Parathyroid adenoma (tissue), 2 donors: ENCODE measurements around the gene CACNA1I.

ENCODE experiments used
- H2AFZ ChIP-seq: fragments of 300-600 bp; sonication (generic); one replicate; pipeline ENCODE4 v1.7.0; 2017; ENCODE audit warnings: antibody characterized with exemption, mild to moderate bottlenecking
- H3K27ac ChIP-seq: fragments of 300-600 bp; sonication (generic); one replicate; pipeline ENCODE4 v1.7.0; 2017
- H3K27me3 ChIP-seq: fragments of 300-600 bp; sonication (generic); one replicate; pipeline ENCODE4 v1.7.0; 2017; ENCODE audit warnings: low read length; ENCODE audit not compliant: control insufficient read depth, insufficient read depth
- H3K36me3 ChIP-seq: fragments of 300-600 bp; sonication (generic); one replicate; pipeline ENCODE4 v1.7.0; 2017; ENCODE audit warnings: low read length; ENCODE audit not compliant: control insufficient read depth, insufficient read depth
- H3K4me1 ChIP-seq: fragments of 300-600 bp; sonication (generic); one replicate; pipeline ENCODE4 v1.7.0; 2017; ENCODE audit warnings: control low read depth
- H3K4me2 ChIP-seq: fragments of 300-600 bp; sonication (generic); one replicate; pipeline ENCODE4 v1.7.0; 2017; ENCODE audit warnings: low read length
- H3K4me3 ChIP-seq: fragments of 300-600 bp; sonication (generic); one replicate; pipeline ENCODE4 v1.7.0; 2017; ENCODE audit warnings: low read depth, low read length
- H3K79me2 ChIP-seq: fragments of 300-600 bp; sonication (generic); one replicate; pipeline ENCODE4 v1.7.0; 2017; ENCODE audit warnings: control low read depth
- H3K9ac ChIP-seq: fragments of 300-600 bp; sonication (generic); one replicate; pipeline ENCODE4 v1.7.0; 2017; ENCODE audit warnings: mild to moderate bottlenecking
- H3K9me3 ChIP-seq: fragments of 300-600 bp; sonication (generic); one replicate; pipeline ENCODE4 v1.7.0; 2017; ENCODE audit warnings: low read length; ENCODE audit not compliant: control insufficient read depth
- CTCF ChIP-seq: fragments of 300-600 bp; sonication (generic); IDR thresholded peaks from one replicate; pipeline ENCODE4 v1.7.0; 2017; ENCODE audit warnings: antibody characterized with exemption, mild to moderate bottlenecking
- donor health status: primary hyperparathyroidism.

CACNA1I gene

DNA sequence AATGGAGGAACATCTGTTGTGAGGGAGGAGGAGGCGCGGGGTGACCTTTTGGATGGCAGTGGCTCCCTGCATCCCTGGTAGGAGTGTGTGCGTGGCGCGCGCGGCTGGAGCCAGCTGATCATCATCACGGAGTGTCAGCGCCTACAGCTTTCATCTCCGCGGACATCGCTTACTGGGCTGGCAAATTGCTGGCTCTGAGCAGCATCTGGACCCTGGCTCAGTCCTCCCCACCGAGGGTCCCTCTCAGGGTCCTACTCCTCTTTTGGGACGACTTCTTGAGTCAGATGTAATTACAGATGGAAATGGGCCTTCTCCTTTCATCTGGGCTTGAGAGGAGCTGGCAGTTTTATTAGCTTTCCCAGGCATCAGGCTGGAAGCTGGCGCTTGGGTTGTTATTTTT lies 85.3 kb downstream of the CACNA1I start:
- no peak overlapping the region for H3K4me2 ChIP-seq
- no peak overlapping the region for H2AFZ ChIP-seq
- no peaks in the 10 kb centered on the region for H3K27me3 ChIP-seq
- no peaks in the 10 kb centered on the region for H3K4me1 ChIP-seq
- no peak for TF ChIP-seq CTCF
- no peaks in the 10 kb centered on the region for H3K36me3 ChIP-seq
- H3K9ac ChIP-seq, result no peak overlapping the region
- H3K79me2 ChIP-seq, result no peaks in the 10 kb centered on the region
- H3K4me3 ChIP-seq, result no peak overlapping the region
- no peaks in the 10 kb centered on the region for H3K9me3 ChIP-seq
- H3K27ac ChIP-seq, result no peak overlapping the region

DNA sequence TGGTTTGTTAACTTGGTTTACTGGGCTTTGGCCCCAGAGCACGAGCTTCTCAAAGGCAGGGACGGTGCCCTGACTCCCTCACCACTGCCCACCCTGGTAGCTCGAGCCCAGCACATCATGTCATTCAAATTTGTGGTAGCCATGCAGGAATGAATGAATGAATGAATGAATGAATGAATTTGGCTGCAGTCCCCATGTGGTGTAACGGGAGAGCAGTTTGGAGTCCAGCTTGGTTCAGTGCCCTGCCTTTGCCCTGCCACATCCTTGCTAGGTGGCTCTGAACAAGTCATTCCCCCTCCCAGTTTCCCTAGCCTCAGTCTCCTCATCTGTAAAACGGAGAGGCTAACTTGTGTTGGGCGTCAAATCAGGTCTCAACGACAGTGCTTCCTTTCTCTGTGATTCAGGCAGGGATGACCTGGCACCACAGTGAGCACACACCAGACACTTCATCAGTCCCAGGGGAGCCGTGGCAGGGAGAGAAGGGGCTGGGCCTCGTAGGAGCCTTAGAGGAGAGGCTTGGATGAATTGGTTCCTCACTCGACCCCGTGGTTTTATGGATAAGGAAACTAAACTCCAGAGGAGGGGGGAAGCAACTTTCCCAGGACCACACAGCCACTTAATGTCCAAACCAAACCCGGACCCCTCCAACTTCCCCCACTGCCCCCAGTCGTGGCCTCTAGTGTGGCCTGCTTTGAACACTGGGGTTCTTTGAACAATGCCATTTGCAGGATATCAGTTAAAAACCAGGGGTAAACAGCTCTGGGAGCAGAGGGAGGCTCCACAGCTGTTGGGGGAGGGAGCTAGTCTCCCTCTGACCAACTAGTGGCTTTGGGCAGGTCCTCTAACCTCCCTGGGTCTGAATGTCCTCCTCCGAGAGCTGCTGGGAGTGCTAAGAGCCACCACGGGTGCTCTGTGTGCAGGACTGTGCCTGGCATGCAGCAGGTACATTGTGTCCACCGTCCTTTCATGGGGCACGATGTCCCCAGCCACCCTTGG lies 86.2 kb downstream of the CACNA1I start:
- H3K27me3 ChIP-seq, result peaks cover 1% of the 10 kb centered on the region
- H3K9me3 ChIP-seq, result no peaks in the 10 kb centered on the region
- no peak overlapping the region for H3K4me2 ChIP-seq
- H3K4me3 ChIP-seq, result no peak overlapping the region
- H3K79me2 ChIP-seq, result no peaks in the 10 kb centered on the region
- H2AFZ ChIP-seq, result no peak overlapping the region
- no peak overlapping the region for H3K9ac ChIP-seq
- H3K27ac ChIP-seq, result no peak overlapping the region
- H3K4me1 ChIP-seq, result no peaks in the 10 kb centered on the region
- no peak for TF ChIP-seq CTCF
- H3K36me3 ChIP-seq, result no peaks in the 10 kb centered on the region

- no peak for TF ChIP-seq CTCF
- Histone ChIP-seq H3K4me2 (no peak overlapping the region), H3K9ac (no peak overlapping the region), H3K79me2 (no peaks in the 10 kb centered on the region), H2AFZ (no peak overlapping the region), H3K27ac (no peak overlapping the region), H3K4me3 (no peak overlapping the region), H3K27me3 (peaks cover 12% of the 10 kb centered on the region), H3K9me3 (no peaks in the 10 kb centered on the region), H3K36me3 (no peaks in the 10 kb centered on the region), H3K4me1 (no peaks in the 10 kb centered on the region)
Measured at GRCh38 chr22:39658367-39658766, 87.8 kb downstream of the CACNA1I start.

DNA sequence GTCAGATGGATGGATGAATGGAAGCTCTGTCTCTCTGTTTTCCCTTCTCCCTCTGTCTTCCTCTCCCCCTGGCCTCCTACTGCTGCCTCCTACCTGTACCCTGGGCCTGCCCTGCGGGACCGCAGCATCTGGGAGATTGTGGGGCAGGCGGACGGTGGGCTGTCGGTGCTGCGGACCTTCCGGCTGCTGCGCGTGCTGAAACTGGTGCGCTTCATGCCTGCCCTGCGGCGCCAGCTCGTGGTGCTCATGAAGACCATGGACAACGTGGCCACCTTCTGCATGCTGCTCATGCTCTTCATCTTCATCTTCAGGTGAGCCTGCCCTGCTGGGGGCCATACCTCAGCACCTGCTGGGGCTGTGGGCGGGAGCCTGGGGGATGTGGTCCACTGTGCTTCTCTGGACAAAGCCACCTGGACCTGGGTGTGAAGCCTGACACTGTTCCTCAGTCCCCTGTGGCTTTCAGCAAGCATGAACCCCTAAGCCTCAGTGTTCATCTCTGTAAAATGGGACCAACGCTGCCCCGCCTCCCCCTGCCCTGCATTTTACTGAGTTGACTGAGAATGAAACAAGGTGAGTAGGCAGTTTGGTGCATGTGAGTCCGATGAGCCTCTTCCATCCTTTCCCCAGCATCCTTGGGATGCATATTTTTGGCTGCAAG lies 88.4 kb downstream of the CACNA1I start:
- Histone ChIP-seq H3K4me2 (no peak overlapping the region), H3K79me2 (no peaks in the 10 kb centered on the region), H3K9ac (no peak overlapping the region), H3K4me1 (no peaks in the 10 kb centered on the region), H3K4me3 (no peak overlapping the region), H3K36me3 (no peaks in the 10 kb centered on the region), H2AFZ (no peak overlapping the region), H3K27ac (no peak overlapping the region), H3K9me3 (no peaks in the 10 kb centered on the region), H3K27me3 (peaks cover 12% of the 10 kb centered on the region)
- no peak for TF ChIP-seq CTCF
